Epithelial cell of proximal tubule (primary cell): Measurements from ENCODE around the gene AGBL5. TPM values are rescaled to one million over a fixed set of nuclear protein-coding genes. Genes with fewer than 3 reads are reported as not detected.

Experiments
- DNase-seq: peaks from one replicate; pipeline ENCODE4 v3.0.0-alpha.2; 2011; ENCODE audit warnings: low read depth
- H3K4me3 ChIP-seq: 2 replicates; pipeline ENCODE4 v1.5.1; 2011; ENCODE audit warnings: low read depth, mild to moderate bottlenecking, low read length
- total RNA-seq: library from RNA; depleted of rRNA; stranded (reverse); fragments of >200 nt; gene quantifications from 2 replicates; pipeline ENCODE4 v1.2.3, GENCODE V29; 2015
- TF ChIP-seq, protein P1 (sequence below): conservative IDR thresholded peaks from 2 replicates; pipeline ENCODE4 v1.5.1; 2012; ENCODE audit warnings: low read depth, mild to moderate bottlenecking, low read length

Gene AGBL5
- total RNA-seq, 1 donor from 2014 or later = 17.0 TPM

DNA sequence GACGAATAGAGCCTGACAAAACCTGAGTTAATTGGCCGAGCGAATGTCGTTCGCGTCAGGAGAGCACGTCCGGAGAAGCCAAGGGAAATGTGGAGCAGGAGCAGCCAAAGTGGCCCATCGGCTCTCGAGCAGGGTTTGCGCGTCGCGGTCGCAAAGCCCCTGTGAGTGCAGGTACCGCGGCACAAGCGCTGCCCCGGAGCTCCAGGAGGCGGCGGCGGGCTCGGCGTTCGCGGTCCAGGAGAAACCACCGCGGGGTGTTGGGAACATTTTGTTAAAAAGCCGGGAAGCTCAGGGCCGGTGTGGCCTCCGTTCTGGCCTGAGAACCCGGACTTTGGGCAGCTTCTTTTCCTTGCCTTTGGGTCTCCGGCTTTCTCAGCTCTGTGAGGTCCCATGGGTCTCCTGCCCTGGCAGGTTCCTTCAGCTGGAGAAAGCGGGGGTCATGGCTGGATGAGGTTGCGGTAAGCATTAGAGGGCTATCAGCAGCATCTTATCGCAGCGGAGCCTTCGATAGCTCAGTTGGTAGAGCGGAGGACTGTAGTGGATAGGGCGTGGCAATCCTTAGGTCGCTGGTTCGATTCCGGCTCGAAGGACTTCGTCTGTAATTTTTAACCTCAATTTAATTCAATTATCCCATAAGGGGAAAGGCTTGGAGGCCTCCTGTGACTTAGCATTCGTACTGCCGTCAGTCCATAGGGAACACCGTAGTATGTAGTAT, 1.0 kb upstream of the AGBL5 start:
- TF ChIP-seq, protein P1, sequence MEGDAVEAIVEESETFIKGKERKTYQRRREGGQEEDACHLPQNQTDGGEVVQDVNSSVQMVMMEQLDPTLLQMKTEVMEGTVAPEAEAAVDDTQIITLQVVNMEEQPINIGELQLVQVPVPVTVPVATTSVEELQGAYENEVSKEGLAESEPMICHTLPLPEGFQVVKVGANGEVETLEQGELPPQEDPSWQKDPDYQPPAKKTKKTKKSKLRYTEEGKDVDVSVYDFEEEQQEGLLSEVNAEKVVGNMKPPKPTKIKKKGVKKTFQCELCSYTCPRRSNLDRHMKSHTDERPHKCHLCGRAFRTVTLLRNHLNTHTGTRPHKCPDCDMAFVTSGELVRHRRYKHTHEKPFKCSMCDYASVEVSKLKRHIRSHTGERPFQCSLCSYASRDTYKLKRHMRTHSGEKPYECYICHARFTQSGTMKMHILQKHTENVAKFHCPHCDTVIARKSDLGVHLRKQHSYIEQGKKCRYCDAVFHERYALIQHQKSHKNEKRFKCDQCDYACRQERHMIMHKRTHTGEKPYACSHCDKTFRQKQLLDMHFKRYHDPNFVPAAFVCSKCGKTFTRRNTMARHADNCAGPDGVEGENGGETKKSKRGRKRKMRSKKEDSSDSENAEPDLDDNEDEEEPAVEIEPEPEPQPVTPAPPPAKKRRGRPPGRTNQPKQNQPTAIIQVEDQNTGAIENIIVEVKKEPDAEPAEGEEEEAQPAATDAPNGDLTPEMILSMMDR = peak; percentile 37
- DNase-seq = no peak
- H3K4me3 ChIP-seq = peak overlapping the region; percentile 86

DNA sequence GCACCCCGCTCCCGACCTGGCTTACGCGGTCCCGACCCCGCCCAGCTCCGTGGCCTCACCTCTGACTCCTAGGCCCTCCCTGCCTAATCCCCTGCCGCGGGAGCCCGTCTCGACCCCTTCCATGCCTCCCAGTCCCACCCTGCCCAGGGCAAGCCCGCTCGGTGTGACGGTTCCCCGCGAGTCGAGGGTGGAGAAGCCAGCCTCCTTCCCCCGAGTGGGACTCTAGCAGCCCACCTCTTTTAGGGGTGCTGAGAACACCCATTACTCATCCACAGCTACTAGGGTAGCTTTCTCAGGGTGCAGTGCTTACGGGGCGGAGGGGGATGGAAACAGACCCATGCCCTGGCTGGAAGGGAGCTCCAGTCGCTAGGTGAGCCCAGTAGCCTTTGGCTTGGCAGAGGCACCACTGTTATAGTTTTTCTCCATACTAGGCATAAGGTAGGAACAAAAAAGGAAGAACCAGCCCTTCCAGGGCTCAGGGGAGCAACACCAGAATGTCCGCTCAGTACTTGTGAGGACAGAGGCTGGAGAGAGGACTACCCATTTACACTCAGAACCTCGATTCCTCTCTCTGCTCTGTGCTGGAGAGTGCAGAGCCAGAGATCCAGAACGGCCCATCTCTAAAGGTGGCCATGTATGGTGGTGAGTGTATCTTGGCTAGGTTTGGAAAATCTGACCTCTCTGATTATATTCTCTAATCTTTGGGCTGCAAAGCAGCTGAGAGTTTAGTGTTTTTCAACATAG, 606 bp downstream of the AGBL5 start:
- TF ChIP-seq, protein P1 = no peak

DNA sequence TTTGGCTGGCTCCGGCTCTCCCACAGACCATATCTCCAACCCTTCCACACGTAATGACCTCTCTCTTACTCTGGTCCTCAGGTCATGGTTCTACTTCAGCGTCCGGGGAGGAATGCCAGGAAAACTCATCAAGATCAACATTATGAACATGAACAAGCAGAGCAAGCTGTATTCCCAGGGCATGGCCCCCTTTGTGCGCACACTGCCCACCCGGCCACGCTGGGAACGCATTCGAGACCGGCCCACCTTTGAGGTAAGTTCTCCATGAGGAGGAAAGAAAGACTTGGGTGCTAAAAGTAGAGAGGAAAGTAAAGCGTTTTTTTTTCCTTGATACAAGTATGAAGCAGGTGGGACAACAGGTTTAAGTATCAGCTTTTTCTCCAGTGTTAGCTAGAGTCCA, 1.9 kb downstream of the AGBL5 start:
- TF ChIP-seq, protein P1 = no peak
- no peak overlapping the region for H3K4me3 ChIP-seq
- no peak for DNase-seq

More for the DNA sequence above, 606 bp downstream of the AGBL5 start:
- no peak for DNase-seq
- peak overlapping the region; percentile 86 for H3K4me3 ChIP-seq

DNA sequence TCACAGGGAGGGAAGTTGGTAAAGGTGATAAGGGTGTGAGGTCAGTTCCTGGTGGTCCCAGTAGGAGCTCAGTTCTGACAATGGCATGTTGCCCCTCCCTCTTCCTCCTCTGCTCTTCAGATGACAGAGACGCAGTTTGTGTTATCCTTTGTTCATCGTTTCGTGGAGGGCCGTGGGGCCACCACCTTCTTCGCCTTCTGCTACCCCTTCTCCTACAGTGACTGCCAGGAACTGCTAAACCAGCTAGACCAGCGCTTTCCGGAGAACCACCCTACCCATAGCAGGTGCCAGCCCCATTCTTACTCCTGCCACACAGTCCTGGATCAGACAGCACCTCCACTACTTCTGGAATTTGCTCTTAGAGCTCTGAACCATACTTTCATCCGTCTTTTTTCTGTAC, 2.3 kb downstream of the AGBL5 start:
- no peak overlapping the region for H3K4me3 ChIP-seq
- DNase-seq = no peak
- TF ChIP-seq, protein P1 = no peak

DNA sequence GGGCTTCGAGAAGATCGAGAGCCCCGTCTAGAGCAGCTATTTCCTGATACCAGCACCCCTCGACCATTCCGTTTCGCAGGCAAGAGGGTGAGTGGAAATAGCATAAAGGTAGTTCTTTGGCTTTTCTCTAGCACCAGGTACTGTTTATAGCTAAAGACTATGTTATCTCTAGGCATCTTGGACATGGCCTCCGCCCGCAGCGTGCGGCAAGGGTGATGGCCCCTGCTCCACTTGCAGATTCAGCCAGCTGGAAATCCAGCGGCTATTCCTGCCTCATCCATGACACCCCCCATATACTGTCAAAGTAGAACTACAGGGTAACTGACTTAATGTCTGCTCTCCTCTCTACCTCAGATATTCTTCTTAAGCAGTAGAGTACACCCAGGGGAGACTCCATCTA, 3.3 kb downstream of the AGBL5 start:
- H3K4me3 ChIP-seq = no peak overlapping the region
- DNase-seq = no peak
- TF ChIP-seq, protein P1 = no peak

DNA sequence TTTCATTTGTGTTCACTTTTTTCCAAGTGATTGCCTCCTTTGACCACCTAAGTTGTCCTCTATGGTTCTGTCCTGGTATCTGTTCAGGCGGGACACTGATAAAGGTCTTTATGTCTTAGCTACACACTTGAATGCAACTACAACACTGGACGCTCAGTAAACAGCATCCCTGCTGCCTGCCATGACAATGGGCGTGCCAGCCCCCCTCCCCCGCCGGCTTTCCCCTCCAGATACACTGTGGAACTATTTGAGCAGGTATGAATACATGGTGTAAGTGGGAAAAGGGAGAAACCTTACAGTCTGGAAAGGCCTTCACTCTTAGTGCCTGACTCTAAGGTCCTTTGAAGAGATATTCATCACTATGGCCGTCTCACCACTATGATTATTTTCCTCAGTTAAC, 5.7 kb downstream of the AGBL5 start:
- TF ChIP-seq, protein P1 = no peak
- DNase-seq = no peak
- no peak overlapping the region for H3K4me3 ChIP-seq
